SK-N-SH (cell line): Measurements from ENCODE around the gene HSD17B12. TPM values are rescaled to one million over a fixed set of nuclear protein-coding genes. Genes with fewer than 3 reads are reported as not detected.

ENCODE experiments used
- CTCF ChIA-PET: fragments of 300-600, 350-600 bp; formaldehyde crosslinking; extraction: SDS; loops from one replicate; lab custom pipeline; 2021; lab: Yijun Ruan, JAX
- POLR2A ChIA-PET: fragments of 350-600 bp; sonication (Branson Sonifier 250); formaldehyde crosslinking; extraction: SDS; loops from one replicate; lab custom pipeline; 2020; ENCODE audit warnings: antibody characterized with exemption, inconsistent platforms; lab: Yijun Ruan, JAX
- DNase-seq: peaks from one replicate; pipeline ENCODE4 v3.0.0; 2012
- H2AFZ ChIP-seq: fragments of 200-600 bp; sonication (generic); 2 replicates; pipeline ENCODE4 v1.8.1; 2016; ENCODE audit warnings: antibody characterized with exemption, mild to moderate bottlenecking, low read depth
- H3F3A ChIP-seq: fragments of 200-600 bp; sonication (generic); replicated peaks from 2 replicates; pipeline ENCODE3; 2016; ENCODE audit warnings: antibody characterized with exemption, mild to moderate bottlenecking; ENCODE audit not compliant: insufficient read depth
- H3K27ac ChIP-seq, 2 experiments: fragments of 200-500 bp in 1 of 2; fragments of 200-600 bp in 1 of 2; sonication (Bioruptor generic) in 1 of 2; sonication (generic), shearing (Covaris generic) in 1 of 2; 2 replicates each; pipeline versions ENCODE4 v1.5.1 to v1.6.1; 2014 to 2016; ENCODE audit warnings: low read depth in 2 of 2, inconsistent platforms in 1 of 2, low read length in 1 of 2, mild to moderate bottlenecking in 1 of 2, mixed read lengths in 1 of 2
- H3K27me3 ChIP-seq: fragments of 200-600 bp; sonication (generic), shearing (Covaris generic); 2 replicates; pipeline ENCODE4 v1.6.1; 2016; ENCODE audit warnings: mixed run types; ENCODE audit not compliant: insufficient read depth
- H3K36me3 ChIP-seq, 2 experiments: fragments of 200-500 bp in 1 of 2; fragments of 200-600 bp in 1 of 2; sonication (Bioruptor generic) in 1 of 2; sonication (generic) in 1 of 2; replicated peaks in 1 of 2; 2 replicates each; pipeline versions ENCODE3 to v1.5.1; 2014 to 2016; ENCODE audit warnings: low read length in 1 of 2, mild to moderate bottlenecking in 1 of 2; ENCODE audit not compliant: insufficient read depth in 2 of 2, control insufficient read depth in 1 of 2
- H3K4me1 ChIP-seq, 2 experiments: fragments of 200-500 bp in 1 of 2; fragments of 200-600 bp in 1 of 2; sonication (Bioruptor generic) in 1 of 2; sonication (generic), shearing (Covaris generic) in 1 of 2; 2 replicates each; pipeline versions ENCODE4 v1.5.1 to v1.6.1; 2014 to 2016; ENCODE audit warnings: low read depth in 1 of 2, low read length in 1 of 2, mixed run types in 1 of 2; ENCODE audit not compliant: insufficient read depth in 2 of 2, control insufficient read depth in 1 of 2
- H3K4me2 ChIP-seq: fragments of 200-600 bp; sonication (generic), shearing (Covaris generic); 2 replicates; pipeline ENCODE4 v1.6.1; 2017; ENCODE audit warnings: mixed run types
- H3K4me3 ChIP-seq, 2 experiments: fragments of 200-500 bp in 1 of 2; fragments of 200-600 bp in 1 of 2; sonication (Bioruptor generic) in 1 of 2; sonication (generic), shearing (Covaris generic) in 1 of 2; 2 replicates each; pipeline versions ENCODE4 v1.5.1 to v1.8.1; 2014 to 2016; ENCODE audit warnings: low read depth in 2 of 2, inconsistent platforms in 1 of 2, low read length in 1 of 2, mild to moderate bottlenecking in 1 of 2, mixed read lengths in 1 of 2, moderate library complexity in 1 of 2
- H3K79me2 ChIP-seq: fragments of 200-600 bp; sonication (generic); 2 replicates; pipeline ENCODE4 v1.8.1; 2017; ENCODE audit warnings: mild to moderate bottlenecking; ENCODE audit not compliant: insufficient read depth
- H3K9ac ChIP-seq: fragments of 200-600 bp; sonication (generic); 2 replicates; pipeline ENCODE4 v1.6.1; 2017; ENCODE audit warnings: mixed run types
- H3K9me2 ChIP-seq: fragments of 200-600 bp; sonication (generic); 2 replicates; pipeline ENCODE4 v1.6.1; 2017; ENCODE audit warnings: mixed run types
- H3K9me3 ChIP-seq: fragments of 200-600 bp; sonication (generic); 2 replicates; pipeline ENCODE4 v1.6.1; 2017; ENCODE audit warnings: mixed run types, mild to moderate bottlenecking, moderate library complexity
- H4K20me1 ChIP-seq: fragments of 200-600 bp; sonication (generic); 2 replicates; pipeline ENCODE4 v1.6.1; 2017; ENCODE audit warnings: mild to moderate bottlenecking, mixed run types; ENCODE audit not compliant: insufficient read depth
- CHD2 ChIP-seq: fragments of 150-350 bp; IDR thresholded peaks from 2 replicates; pipeline ENCODE4 v1.6.1; 2018; ENCODE audit warnings: low read length; ENCODE audit not compliant: partially characterized antibody
- CTCF ChIP-seq: fragments of 200-600 bp; sonication (generic); IDR thresholded peaks from 2 replicates; pipeline ENCODE4 v1.6.1; 2017; ENCODE audit warnings: antibody characterized with exemption, mild to moderate bottlenecking, moderate library complexity
- ELF1 ChIP-seq: IDR thresholded peaks from 2 replicates; pipeline ENCODE4 v1.4.0; 2012
- EP300 ChIP-seq, 2 experiments: IDR thresholded peaks; 2 replicates each; pipeline versions ENCODE4 v1.4.0 to v1.6.1; 2012; ENCODE audit warnings: borderline replicate concordance in 1 of 2, low read depth in 1 of 2, low read length in 1 of 2
- EZH2phosphoT487 ChIP-seq: fragments of 200-600 bp; sonication (generic); IDR thresholded peaks from 2 replicates; pipeline ENCODE4 v1.6.1; 2017; ENCODE audit warnings: low read depth, mixed run types, mild to moderate bottlenecking, antibody characterized with exemption, moderate library complexity, borderline replicate concordance
- FOSL2 ChIP-seq: IDR thresholded peaks from 2 replicates; pipeline ENCODE4 v1.4.0; 2012; ENCODE audit warnings: low read depth, mild to moderate bottlenecking, moderate library complexity, borderline replicate concordance
- FOXJ3 ChIP-seq: sonication (generic); formaldehyde crosslinking; IDR thresholded peaks from 2 replicates; pipeline ENCODE4 v1.5.1; 2020; ENCODE audit warnings: mild to moderate bottlenecking, missing genetic modification reagents
- GABPA ChIP-seq: IDR thresholded peaks from 2 replicates; pipeline ENCODE4 v1.4.0; 2012; ENCODE audit warnings: low read depth, mild to moderate bottlenecking
- IRF3 ChIP-seq: fragments of 150-350 bp; IDR thresholded peaks from 2 replicates; pipeline ENCODE4 v1.6.1; 2016; ENCODE audit warnings: mild to moderate bottlenecking, low read depth, low read length
- POLR2AphosphoS5 ChIP-seq: IDR thresholded peaks from 2 replicates; pipeline ENCODE4 v1.6.1; 2012; ENCODE audit warnings: low read depth, low read length
- RCOR1 ChIP-seq: fragments of 150-350 bp; IDR thresholded peaks from 2 replicates; pipeline ENCODE4 v1.6.1; 2017; ENCODE audit warnings: antibody characterized with exemption, low read length
- REST ChIP-seq: IDR thresholded peaks from 2 replicates; pipeline ENCODE4 v1.6.1; 2012; ENCODE audit warnings: mild to moderate bottlenecking, low read depth, low read length, moderate library complexity
- TCF12 ChIP-seq: IDR thresholded peaks from 2 replicates; pipeline ENCODE4 v1.4.0; 2012
- TEAD4 ChIP-seq: IDR thresholded peaks from 2 replicates; pipeline ENCODE4 v1.4.0; 2012; ENCODE audit warnings: mild to moderate bottlenecking, borderline replicate concordance; ENCODE audit not compliant: insufficient read depth
- USF2 ChIP-seq: fragments of 150-350 bp; IDR thresholded peaks from 2 replicates; pipeline ENCODE4 v1.6.1; 2017; ENCODE audit warnings: antibody characterized with exemption, low read length, low read depth, borderline replicate concordance
- ZBTB33 ChIP-seq: IDR thresholded peaks from 2 replicates; pipeline ENCODE4 v1.4.0; 2012; ENCODE audit warnings: low read depth, borderline replicate concordance
- WGBS: methylation state at CpG from one replicate; pipeline ENCODE4 v1.1.6; 2017; ENCODE audit warnings: low lambda C conversion rate; 5-methylcytosine and 5-hydroxymethylcytosine counted together
- polyA plus RNA-seq, 3 experiments: library from polyadenylated mRNA; depleted of rRNA; stranded (reverse); fragments of >200 nt; gene quantifications; 2 replicates each; pipeline ENCODE4 v1.2.3, GENCODE V29; 2012

HSD17B12 gene
- polyA plus RNA-seq, 1 of the 3 experiments (the other 2 are of a cell fraction), result 19.7 TPM

GRCh38 chr11:43718373-43718772 lies 37.8 kb downstream of the HSD17B12 start:
- no peak for TF ChIP-seq EZH2phosphoT487
- no peak for TF ChIP-seq USF2
- TF ChIP-seq GABPA, result no peak
- TF ChIP-seq IRF3, result no peak
- no peak for TF ChIP-seq POLR2AphosphoS5
- TF ChIP-seq REST, result no peak
- no peak for TF ChIP-seq TEAD4
- no peak for TF ChIP-seq FOSL2
- TF ChIP-seq CHD2, result no peak
- no peak for TF ChIP-seq FOXJ3
- TF ChIP-seq, all 33 proteins: peak for 0
- no peak overlapping the region for H3K27ac ChIP-seq
- WGBS, result 57% methylated on average over 1 of the region's 1 CpG
- H3K4me3 ChIP-seq, result no peak overlapping the region
- no peaks in the 10 kb centered on the region for H3K36me3 ChIP-seq
- H3K9me3 ChIP-seq, result no peaks in the 10 kb centered on the region
- no peaks in the 10 kb centered on the region for H4K20me1 ChIP-seq
- DNase-seq, result no peak
- H3K27me3 ChIP-seq, result no peaks in the 10 kb centered on the region
- peaks cover 14% of the 10 kb centered on the region; the same call in 1 of the 2 replicates for H3K79me2 ChIP-seq
- H3K4me1 ChIP-seq, result no peaks in the 10 kb centered on the region
- no peak overlapping the region for H2AFZ ChIP-seq
- CTCF ChIA-PET, result interaction anchor here (0.8 to 1.0 kb wide), 2 partner anchors 8 to 133 kb away, joined by 3 to 4 read pairs; no protein-coding TSS in a partner anchor
- no peaks in the 10 kb centered on the region for H3F3A ChIP-seq
- no peak overlapping the region for H3K4me2 ChIP-seq
- no peak overlapping the region for H3K9ac ChIP-seq
- no peaks in the 10 kb centered on the region for H3K9me2 ChIP-seq
- POLR2A ChIA-PET, result no interaction called here

- no peaks in the 10 kb centered on the region for H4K20me1 ChIP-seq
- H3K9me2 ChIP-seq, result no peaks in the 10 kb centered on the region
- no peak overlapping the region for H3K4me2 ChIP-seq
- no peaks in the 10 kb centered on the region; the same call in 1 of the 2 replicates for H3K79me2 ChIP-seq
- no peaks in the 10 kb centered on the region for H3K9me3 ChIP-seq
- no peak overlapping the region for H3K27ac ChIP-seq
- POLR2A ChIA-PET, result no interaction called here
- H3K4me1 ChIP-seq, result no peaks in the 10 kb centered on the region
- WGBS, result 53% methylated on average over 3 of the region's 3 CpGs
- no peak overlapping the region for H2AFZ ChIP-seq
- no peaks in the 10 kb centered on the region for H3K27me3 ChIP-seq
- H3K36me3 ChIP-seq, result no peaks in the 10 kb centered on the region
- H3K9ac ChIP-seq, result no peak overlapping the region
- DNase-seq, result no peak
- no peaks in the 10 kb centered on the region for H3F3A ChIP-seq
- CTCF ChIA-PET, result interaction anchor here (1.1 kb wide), 1 partner anchor 112 kb away, joined by 3 read pairs; no protein-coding TSS in a partner anchor
- H3K4me3 ChIP-seq, result no peak overlapping the region
- TF ChIP-seq ELF1 (no peak), RCOR1 (no peak), CTCF (no peak), POLR2AphosphoS5 (no peak), TCF12 (no peak), FOXJ3 (no peak), EP300 (IDR thresholded peaks at IDR 0.05; ENCODE audit: borderline replicate concordance in 1 of 2, low read depth in 1 of 2, low read length in 1 of 2) (no peak), CHD2 (no peak), ZBTB33 (no peak), USF2 (no peak)
Observed at GRCh38 chr11:43723617-43724016, 43.1 kb downstream of the HSD17B12 start.
